Loucy (cell line): ENCODE measurements around the gene CCR4.

Experiments
- EZH2phosphoT487 ChIP-seq: fragments of 200-600 bp; IDR thresholded peaks from 2 replicates; pipeline ENCODE4 v1.6.1; 2018; ENCODE audit warnings: antibody characterized with exemption, mild to moderate bottlenecking, moderate library complexity, borderline replicate concordance
- TF ChIP-seq, protein P1 (sequence below): fragments of 200-600 bp; sonication (generic); conservative IDR thresholded peaks from 2 replicates; pipeline ENCODE4 v1.5.1; 2014; ENCODE audit warnings: mild to moderate bottlenecking, antibody characterized with exemption, low read length

GRCh38 chr3:32922078-32922477 lies 29.4 kb upstream of the CCR4 start:
- TF ChIP-seq, protein P1, sequence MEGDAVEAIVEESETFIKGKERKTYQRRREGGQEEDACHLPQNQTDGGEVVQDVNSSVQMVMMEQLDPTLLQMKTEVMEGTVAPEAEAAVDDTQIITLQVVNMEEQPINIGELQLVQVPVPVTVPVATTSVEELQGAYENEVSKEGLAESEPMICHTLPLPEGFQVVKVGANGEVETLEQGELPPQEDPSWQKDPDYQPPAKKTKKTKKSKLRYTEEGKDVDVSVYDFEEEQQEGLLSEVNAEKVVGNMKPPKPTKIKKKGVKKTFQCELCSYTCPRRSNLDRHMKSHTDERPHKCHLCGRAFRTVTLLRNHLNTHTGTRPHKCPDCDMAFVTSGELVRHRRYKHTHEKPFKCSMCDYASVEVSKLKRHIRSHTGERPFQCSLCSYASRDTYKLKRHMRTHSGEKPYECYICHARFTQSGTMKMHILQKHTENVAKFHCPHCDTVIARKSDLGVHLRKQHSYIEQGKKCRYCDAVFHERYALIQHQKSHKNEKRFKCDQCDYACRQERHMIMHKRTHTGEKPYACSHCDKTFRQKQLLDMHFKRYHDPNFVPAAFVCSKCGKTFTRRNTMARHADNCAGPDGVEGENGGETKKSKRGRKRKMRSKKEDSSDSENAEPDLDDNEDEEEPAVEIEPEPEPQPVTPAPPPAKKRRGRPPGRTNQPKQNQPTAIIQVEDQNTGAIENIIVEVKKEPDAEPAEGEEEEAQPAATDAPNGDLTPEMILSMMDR, result no peak
- no peak for TF ChIP-seq EZH2phosphoT487
